Astrocyte of the cerebellum (primary cell): Measurements from ENCODE around the gene CRACR2B.

ENCODE experiments used
- DNase-seq: peaks from one replicate; pipeline ENCODE4 v3.0.0-alpha.2; 2011; ENCODE audit warnings: low read depth
- H3K4me3 ChIP-seq: 2 replicates; pipeline ENCODE4 v1.5.1; 2011; ENCODE audit warnings: mild to moderate bottlenecking, low read depth, low read length, moderate library complexity
- CTCF ChIP-seq: IDR thresholded peaks from 2 replicates; pipeline ENCODE4 v1.5.1; 2012; ENCODE audit warnings: low read length, low read depth, moderate library complexity, mild to moderate bottlenecking; ENCODE audit errors: missing control alignments
- in situ Hi-C: cut with HindIII; loops from 2 replicates; pipeline ENCODE4 v1.10.0; 2017; ENCODE audit warnings: low sequenced_read_pairs

The CRACR2B gene

GRCh38 chr11:858053-858761 is 30.5 kb downstream of the CRACR2B start:
- in situ Hi-C loops: no loop called here
- no peak overlapping the region for H3K4me3 ChIP-seq
- DNase-seq: no peak
- no peak for TF ChIP-seq CTCF

- DNase-seq: no peak
- no peak overlapping the region for H3K4me3 ChIP-seq
- TF ChIP-seq CTCF: no peak
- in situ Hi-C loops: no loop called here
These were observed 31.1 kb downstream of the CRACR2B start for GRCh38 chr11:858762-859339.

DNA sequence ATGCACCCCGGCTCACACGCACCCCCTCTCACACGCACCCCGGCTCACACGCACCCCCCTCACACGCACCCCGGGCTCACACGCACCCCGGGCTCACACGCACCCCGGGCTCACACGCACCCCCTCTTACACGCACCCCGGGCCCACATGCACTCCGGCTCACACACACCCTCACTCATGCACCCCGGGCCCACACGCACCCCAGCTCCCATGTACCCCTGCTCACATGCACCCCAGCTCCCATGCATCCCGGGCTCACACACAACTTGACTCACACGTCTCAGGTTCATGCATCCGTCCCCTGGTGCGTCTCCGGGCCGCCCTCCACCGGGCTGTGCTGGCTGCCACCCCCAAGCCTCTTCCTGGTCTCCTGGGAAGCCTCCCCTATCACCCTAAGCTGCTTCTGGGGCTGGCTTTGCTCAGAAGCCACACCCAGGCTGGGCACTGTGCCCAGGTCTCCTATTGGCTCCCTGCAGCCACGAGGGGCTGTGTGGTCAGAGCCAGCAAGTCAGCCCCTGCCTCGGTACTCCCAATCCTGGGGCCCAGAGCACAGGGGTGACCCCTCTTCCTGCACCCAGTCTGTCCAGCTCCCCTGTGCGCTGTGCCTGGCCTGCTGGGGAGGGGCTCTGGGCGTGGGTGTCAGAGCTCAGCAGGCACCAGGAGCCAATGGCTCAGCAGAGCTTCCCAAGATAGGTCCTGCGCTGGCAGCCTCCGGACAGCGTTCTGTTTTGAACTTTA is 31.8 kb downstream of the CRACR2B start:
- in situ Hi-C loops: loop anchor here (5.0 kb wide), 1 partner anchor 48 kb away; no protein-coding TSS in a partner anchor
- no peak for TF ChIP-seq CTCF
- DNase-seq: peak; percentile 47
- H3K4me3 ChIP-seq: no peak overlapping the region

- no peak for DNase-seq
- no peak for TF ChIP-seq CTCF
- H3K4me3 ChIP-seq: no peak overlapping the region
- in situ Hi-C loops: loop anchor here (5.0 kb wide), 1 partner anchor 47 kb away; no protein-coding TSS in a partner anchor
These were observed 32.8 kb downstream of the CRACR2B start for GRCh38 chr11:860234-861104.

- H3K4me3 ChIP-seq: no peak overlapping the region
- TF ChIP-seq CTCF: no peak
- DNase-seq: no peak
- in situ Hi-C loops: loop anchor here (5.0 kb wide), 1 partner anchor 46 kb away; no protein-coding TSS in a partner anchor
These were observed 33.4 kb downstream of the CRACR2B start for GRCh38 chr11:861105-861479.
